IMR-90 (cell line): ENCODE measurements around the gene MTA2.

ENCODE experiments used
- CEBPB ChIP-seq: IDR thresholded peaks from 2 replicates; pipeline ENCODE4 v1.6.1; 2012; ENCODE audit warnings: low read depth, low read length, improper control_type of control experiment
- CTCF ChIP-seq: conservative IDR thresholded peaks from 2 replicates; pipeline ENCODE4 v1.5.1; 2012; ENCODE audit warnings: mild to moderate bottlenecking, low read depth, low read length, improper control_type of control experiment
- FOS ChIP-seq: fragments of 150-350 bp; IDR thresholded peaks from 2 replicates; pipeline ENCODE4 v1.6.1; 2016; ENCODE audit warnings: low read depth, low read length
- MAFK ChIP-seq: IDR thresholded peaks from 2 replicates; pipeline ENCODE4 v1.6.1; 2012; ENCODE audit warnings: low read depth, low read length, improper control_type of control experiment
- POLR2A ChIP-seq: IDR thresholded peaks from 2 replicates; pipeline ENCODE4 v1.6.1; 2012; ENCODE audit warnings: mild to moderate bottlenecking, low read depth, low read length
- RAD21 ChIP-seq: IDR thresholded peaks from 2 replicates; pipeline ENCODE4 v1.6.1; 2012; ENCODE audit warnings: low read length, improper control_type of control experiment
- USF2 ChIP-seq: fragments of 150-350 bp; IDR thresholded peaks from 2 replicates; pipeline ENCODE4 v1.6.1; 2017; ENCODE audit warnings: mild to moderate bottlenecking, antibody characterized with exemption, low read length, low read depth

GRCh38 chr11:62649486-62649885 is 47.8 kb upstream of the MTA2 start:
- TF ChIP-seq FOS: no peak
- no peak for TF ChIP-seq RAD21
- no peak for TF ChIP-seq CTCF
- no peak for TF ChIP-seq USF2
- TF ChIP-seq POLR2A: no peak
- no peak for TF ChIP-seq MAFK
- no peak for TF ChIP-seq CEBPB
